Activated CD8-positive, alpha-beta memory T cell treated with anti-CD3 and anti-CD28 coated beads, Interleukin-2, amount 50 U/mL, for 1 hour (primary cell): ENCODE data around the gene A1BG.
A peak's percentile ranks its signal among the peaks of the same experiment; 100 is the strongest.
"Not testable (repeated sequence)": the region's sequence is repeated elsewhere in the genome, so short reads cannot be mapped to it uniquely, and the experiment has no call there.

Experiments used
- DNase-seq: peaks from one replicate; pipeline ENCODE4 v3.0.0-alpha.2; 2020; ENCODE audit errors: extremely low read depth

Gene A1BG

GRCh38 chr19:58385891-58386575 lies 32.7 kb upstream of the A1BG start:
- no peak for DNase-seq

GRCh38 chr19:58385313-58385890 lies 32.1 kb upstream of the A1BG start:
- no peak for DNase-seq

DNA sequence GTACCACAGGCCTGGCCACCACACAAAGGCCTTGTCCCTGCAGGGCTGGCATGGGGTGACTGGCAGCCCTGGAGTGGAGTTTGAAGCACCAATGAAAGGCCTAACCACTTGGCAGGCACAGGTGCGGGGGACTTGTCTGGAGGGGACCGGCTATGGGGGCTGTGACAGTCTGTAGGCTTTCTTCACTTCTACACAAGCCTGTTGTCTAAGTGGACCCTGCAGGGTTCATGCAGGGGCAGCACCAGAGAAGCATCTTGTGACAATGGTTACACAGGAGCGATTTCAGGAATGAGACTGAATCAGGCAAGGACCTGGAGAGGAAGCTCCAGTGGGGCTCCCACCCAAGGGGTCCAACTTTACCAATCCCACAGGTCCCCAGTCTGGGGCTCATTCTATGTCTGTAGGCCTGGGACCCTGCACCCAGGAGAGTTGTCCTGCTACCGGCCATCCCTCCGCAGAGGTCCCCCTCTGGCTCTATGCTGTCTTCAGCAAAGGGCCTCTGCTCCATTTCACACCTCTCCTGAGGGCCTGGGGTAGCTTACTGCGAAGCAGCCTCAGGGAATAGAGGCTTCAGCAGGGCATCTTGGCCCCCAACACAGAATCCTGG lies 29.8 kb upstream of the A1BG start:
- no peak for DNase-seq

DNA sequence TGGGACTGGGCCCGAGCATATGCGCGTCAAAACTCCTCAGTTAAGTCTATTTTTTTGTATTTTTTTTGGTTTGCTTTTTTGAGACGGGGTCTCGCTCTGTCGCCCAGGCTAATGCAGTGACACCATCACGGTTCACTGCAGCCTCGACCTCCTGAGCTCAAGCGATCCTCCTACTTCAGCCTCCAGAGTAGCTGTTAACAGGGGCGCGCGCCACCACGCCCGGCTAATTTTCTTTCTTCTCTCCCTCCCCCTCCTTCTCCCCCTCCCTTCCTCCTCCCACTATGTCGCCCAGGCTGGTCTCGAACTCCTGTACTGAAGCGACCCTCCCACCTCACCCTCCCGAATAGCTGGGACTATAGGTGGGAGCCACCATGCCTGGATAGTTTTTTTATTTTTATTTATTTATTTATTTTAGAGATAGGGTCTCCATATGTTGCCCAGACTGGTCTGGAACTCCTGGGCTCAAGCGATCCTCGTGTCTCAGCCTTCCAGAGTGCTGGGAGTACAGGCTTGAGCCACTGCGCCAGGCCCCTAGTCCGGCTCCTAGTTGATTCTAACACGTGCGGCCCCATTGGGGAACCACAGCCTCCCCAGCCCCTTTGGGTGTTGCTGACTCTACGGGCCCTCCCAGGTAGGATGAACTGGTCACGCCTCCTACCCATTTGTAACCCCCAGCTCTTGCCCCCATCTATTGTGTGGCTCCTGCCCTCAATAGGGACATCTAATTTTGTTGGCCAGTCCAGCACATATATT lies 28.3 kb upstream of the A1BG start:
- DNase-seq, result no peak

DNA sequence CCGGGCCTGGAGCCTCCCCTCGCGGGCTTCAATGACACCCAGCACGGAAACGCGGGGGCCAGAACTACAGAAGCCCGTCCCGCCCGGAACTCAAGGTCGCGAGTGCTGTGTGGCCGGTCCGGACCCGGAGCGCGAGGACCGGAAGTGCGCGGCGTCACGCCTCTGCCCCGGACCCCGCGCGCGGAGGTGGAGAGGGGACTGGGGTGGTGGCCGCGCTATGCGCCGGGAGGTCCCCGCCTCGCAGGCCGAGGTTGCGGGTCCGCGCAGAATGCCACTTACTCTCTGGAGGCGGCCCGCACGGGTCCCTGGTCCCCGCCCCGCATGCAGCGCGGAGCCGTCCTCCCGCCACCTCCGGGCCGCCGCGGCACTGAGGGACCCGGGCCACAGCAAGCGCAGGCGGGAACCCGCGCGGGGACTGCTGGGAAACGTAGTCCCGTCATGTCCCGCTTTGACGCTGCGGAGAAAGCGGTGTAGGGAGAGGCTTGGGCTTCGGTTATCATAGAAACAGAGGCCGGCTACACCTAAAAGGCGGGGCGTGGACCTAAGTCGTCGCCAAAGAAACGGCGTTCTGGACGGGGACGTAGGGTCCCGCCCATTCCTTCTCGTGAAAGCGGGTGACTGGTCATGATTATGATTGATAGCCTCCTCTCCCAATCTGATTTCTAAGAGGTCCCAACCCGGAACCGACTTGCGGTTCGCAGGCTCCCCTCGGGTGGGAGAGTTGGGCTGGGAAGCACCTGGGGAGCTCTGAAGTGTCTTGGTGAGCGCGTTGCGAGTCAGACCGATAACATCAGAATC lies 27.6 kb upstream of the A1BG start, which contains the start of gene ZNF837:
TSS of gene ZNF837 (minus strand) at position 369 of the 798 bp plus-strand sequence. CDS start 11,698 bp downstream, outside the sequence.
- DNase-seq, result peak; percentile 98

- no peak for DNase-seq
Observed at GRCh38 chr19:58380037-58380661, 26.9 kb upstream of the A1BG start.

GRCh38 chr19:58379246-58379645 lies 26.0 kb upstream of the A1BG start:
- no peak for DNase-seq

- DNase-seq, result not testable (repeated sequence)
Observed at GRCh38 chr19:58376724-58377123, 23.4 kb upstream of the A1BG start.

- DNase-seq, result no peak
Observed at GRCh38 chr19:58374200-58374599, 20.9 kb upstream of the A1BG start.

- DNase-seq, result no peak
Observed at GRCh38 chr19:58372311-58373133, 19.2 kb upstream of the A1BG start.

- DNase-seq, result no peak
Observed at GRCh38 chr19:58368561-58369360, 15.5 kb upstream of the A1BG start.

- no peak for DNase-seq
Observed at GRCh38 chr19:58367698-58368454, 14.6 kb upstream of the A1BG start.

DNA sequence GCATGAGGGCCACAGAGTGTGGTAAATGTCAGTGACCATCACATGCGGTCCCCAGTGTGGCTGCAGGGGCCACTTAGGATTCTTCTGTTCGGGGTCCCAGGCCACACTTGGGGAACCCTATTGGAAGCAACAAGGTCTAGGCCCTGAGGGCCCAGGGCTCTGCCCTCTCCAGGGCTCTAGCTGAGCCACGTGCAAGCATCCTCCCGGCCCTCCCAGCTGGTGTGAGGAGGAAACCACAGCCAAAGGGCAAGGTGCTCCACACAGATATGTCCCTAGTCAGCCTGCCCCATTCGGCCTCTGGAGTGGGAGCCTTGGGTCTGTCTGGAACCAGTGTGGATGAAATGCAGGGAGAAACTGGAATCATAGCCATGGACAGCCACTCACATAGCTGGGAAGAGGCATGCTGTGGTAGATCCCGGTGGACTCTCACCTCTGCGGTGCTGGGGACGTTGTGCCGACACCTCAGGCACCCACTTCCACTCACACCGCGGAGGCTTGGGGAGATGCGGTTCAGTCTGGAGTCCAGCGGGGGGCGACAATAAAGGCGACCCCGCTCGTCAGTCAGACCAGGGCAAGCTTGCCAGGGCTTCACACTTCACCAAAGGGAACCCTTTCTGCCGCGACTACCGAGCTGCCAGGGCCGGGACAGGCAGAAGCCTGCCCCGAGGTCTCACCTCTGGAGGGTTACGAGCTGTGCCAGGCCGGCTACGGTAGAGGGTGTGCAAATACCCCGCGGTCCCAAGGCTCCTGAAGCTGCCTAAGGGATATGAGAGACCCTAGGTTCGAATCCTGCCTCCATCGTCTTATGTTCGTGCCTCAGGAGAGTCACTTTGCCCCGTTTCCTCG lies 13.5 kb upstream of the A1BG start:
- no peak for DNase-seq

DNA sequence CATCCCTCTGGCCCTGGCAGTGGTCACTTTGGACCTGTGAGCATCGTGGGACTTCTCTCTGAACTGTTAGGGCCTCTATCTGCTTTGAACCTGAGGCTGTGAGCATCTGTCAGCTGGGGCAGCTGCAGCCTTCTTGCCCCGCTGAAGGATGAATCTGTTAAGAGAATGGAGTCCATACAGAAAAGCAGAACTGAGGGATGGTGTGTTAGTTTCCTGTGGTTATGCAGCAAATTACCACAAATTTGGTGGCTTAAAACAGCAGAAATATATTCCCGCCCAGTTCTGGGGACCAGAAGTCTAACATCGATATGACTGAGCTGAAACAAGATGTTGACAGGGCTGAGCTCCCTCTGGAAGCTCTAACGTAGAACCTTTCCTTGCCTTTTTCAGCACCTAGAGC lies 10.9 kb upstream of the A1BG start:
- DNase-seq, result no peak

DNA sequence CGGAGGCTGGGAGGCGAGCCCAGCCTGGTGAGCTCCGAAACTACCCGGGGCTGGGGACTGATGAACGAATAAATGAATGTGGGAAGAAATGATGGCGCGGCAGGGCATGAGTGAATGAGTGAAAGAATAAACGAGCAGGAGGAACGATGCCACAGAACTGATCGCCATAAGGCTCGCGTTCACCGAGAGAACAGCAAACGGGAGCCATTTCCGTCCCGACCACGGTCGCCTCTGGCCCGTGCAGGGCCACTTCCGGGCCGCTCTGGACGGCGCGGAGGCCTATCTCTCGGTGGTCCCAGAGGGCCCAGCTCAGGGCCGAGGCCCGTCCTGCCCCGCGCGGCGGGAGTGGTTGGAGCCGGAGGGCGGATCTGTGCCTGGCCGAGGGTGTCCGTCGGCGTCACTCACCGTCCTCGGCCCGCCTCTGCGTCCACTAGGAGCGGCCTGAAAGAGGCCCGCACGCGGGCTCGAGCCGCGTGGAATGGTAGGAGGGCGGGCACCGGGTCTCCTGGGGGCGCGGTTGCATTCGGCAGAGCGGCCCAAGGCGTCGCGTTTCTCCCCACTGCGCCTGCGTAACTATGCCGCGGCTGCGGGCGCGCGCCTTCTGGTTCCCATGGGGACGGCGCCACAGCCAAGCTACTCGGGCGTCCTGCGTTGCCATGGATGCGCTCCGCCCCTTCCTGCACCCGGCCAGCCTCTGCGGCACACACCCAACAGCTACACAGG lies 9.1 kb upstream of the A1BG start, which contains the start of gene ZNF497:
TSS of gene ZNF497 (minus strand) at position 480 of the 723 bp plus-strand sequence. CDS start 5,116 bp downstream, outside the sequence.
- DNase-seq, result peak; percentile 88

- no peak for DNase-seq
Observed at GRCh38 chr19:58361900-58362271, 8.6 kb upstream of the A1BG start.
